GM23338 (cell line): ENCODE measurements around the gene SYCP2.

Experiments
- CREB1 ChIP-seq: fragments of 250-450 bp; sonication (Bioruptor Pico); IDR thresholded peaks from 2 replicates; pipeline ENCODE4 v1.5.0; 2020; ENCODE audit warnings: low read depth, mild to moderate bottlenecking, moderate library complexity
- EZH2 ChIP-seq: fragments of 200-600 bp; sonication (generic); IDR thresholded peaks from one replicate; pipeline ENCODE4 v1.8.0; 2017; ENCODE audit warnings: antibody characterized with exemption, mild to moderate bottlenecking, low read depth; ENCODE audit not compliant: unreplicated experiment
- EZH2phosphoT487 ChIP-seq: fragments of 200-600 bp; sonication (generic); IDR thresholded peaks from one replicate; pipeline ENCODE4 v1.8.1; 2018; ENCODE audit warnings: antibody characterized with exemption; ENCODE audit not compliant: unreplicated experiment
- JUNB ChIP-seq: IDR thresholded peaks from one replicate; pipeline ENCODE4 v1.6.1; 2016; ENCODE audit warnings: antibody characterized with exemption; ENCODE audit not compliant: unreplicated experiment
- POLR2AphosphoS5 ChIP-seq: IDR thresholded peaks from 2 replicates; pipeline ENCODE4 v1.6.1; 2016; ENCODE audit warnings: antibody characterized with exemption, low read depth
- STAT1 ChIP-seq: IDR thresholded peaks from one replicate; pipeline ENCODE4 v1.6.1; 2016; ENCODE audit warnings: antibody characterized with exemption; ENCODE audit not compliant: unreplicated experiment
- ZNF114 ChIP-seq: fragments of 250-450 bp; sonication (Bioruptor Pico); IDR thresholded peaks from 2 replicates; pipeline ENCODE4 v1.5.0; 2020; ENCODE audit warnings: mild to moderate bottlenecking, moderate library complexity
- ZNF331 ChIP-seq: fragments of 250-450 bp; sonication (Bioruptor Pico); IDR thresholded peaks from 2 replicates; pipeline ENCODE4 v1.5.0; 2020; ENCODE audit warnings: low read depth, mild to moderate bottlenecking, moderate library complexity
- TF ChIP-seq, protein P1 (sequence below), 2 experiments: fragments of 200-600 bp in 1 of 2; sonication (generic) in 1 of 2; conservative IDR thresholded peaks; 2 replicates each; pipeline versions ENCODE4 v1.5.1 to v1.6.1; 2016 to 2017; ENCODE audit warnings: antibody characterized with exemption in 2 of 2, low read depth in 2 of 2, mild to moderate bottlenecking in 2 of 2, moderate library complexity in 1 of 2
- TF ChIP-seq, protein P2 (sequence below): IDR thresholded peaks from one replicate; pipeline ENCODE4 v1.6.1; 2018; ENCODE audit warnings: antibody characterized with exemption; ENCODE audit not compliant: unreplicated experiment

DNA sequence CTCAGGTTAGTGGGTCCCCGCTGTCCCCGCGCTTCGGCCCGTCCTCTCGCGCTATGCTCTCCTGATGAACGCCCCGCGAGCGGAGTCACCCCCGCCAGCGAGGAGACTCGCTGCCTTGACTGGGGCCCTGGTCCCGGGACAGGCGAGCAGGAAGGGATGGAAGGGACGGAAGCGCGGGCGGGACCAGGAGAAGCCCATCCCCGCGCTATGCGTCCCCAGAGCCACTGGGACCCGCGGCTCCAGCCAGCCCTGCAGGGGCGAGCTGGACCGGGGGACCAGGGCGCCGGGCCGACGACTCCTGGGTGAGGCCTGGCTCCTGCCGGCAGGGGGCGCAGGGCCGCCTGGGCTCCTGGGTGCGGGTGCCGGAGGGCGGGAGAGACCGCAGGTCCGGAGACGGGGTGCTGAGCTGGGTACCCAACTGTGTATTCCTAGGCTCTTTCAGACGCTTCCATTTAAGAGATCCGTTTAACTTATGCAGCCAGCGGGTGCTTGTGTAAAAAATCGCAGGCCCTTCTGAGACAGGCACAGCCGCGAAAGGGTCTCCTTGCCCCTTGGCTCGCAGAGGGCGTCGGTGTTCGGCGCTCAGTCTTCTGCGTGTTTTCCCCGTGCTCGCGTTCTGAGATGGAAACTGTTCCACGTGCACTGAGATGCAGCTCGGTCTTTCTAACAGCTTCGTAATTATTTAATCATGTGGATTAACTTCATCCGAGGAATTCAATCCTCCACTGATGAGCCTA lies 580 bp upstream of the SYCP2 start:
- TF ChIP-seq, protein P1, sequence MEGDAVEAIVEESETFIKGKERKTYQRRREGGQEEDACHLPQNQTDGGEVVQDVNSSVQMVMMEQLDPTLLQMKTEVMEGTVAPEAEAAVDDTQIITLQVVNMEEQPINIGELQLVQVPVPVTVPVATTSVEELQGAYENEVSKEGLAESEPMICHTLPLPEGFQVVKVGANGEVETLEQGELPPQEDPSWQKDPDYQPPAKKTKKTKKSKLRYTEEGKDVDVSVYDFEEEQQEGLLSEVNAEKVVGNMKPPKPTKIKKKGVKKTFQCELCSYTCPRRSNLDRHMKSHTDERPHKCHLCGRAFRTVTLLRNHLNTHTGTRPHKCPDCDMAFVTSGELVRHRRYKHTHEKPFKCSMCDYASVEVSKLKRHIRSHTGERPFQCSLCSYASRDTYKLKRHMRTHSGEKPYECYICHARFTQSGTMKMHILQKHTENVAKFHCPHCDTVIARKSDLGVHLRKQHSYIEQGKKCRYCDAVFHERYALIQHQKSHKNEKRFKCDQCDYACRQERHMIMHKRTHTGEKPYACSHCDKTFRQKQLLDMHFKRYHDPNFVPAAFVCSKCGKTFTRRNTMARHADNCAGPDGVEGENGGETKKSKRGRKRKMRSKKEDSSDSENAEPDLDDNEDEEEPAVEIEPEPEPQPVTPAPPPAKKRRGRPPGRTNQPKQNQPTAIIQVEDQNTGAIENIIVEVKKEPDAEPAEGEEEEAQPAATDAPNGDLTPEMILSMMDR (conservative IDR thresholded peaks at IDR 0.05; ENCODE audit: low read depth in 2 of 2), result peak; percentile 69 to 73
- TF ChIP-seq POLR2AphosphoS5 (no peak), EZH2 (no peak), ZNF114 (no peak), CREB1 (CRISPR knock-in tag) (no peak), EZH2phosphoT487 (no peak), STAT1 (no peak), ZNF331 (CRISPR knock-in tag) (no peak), JUNB (no peak)
- TF ChIP-seq, protein P2, sequence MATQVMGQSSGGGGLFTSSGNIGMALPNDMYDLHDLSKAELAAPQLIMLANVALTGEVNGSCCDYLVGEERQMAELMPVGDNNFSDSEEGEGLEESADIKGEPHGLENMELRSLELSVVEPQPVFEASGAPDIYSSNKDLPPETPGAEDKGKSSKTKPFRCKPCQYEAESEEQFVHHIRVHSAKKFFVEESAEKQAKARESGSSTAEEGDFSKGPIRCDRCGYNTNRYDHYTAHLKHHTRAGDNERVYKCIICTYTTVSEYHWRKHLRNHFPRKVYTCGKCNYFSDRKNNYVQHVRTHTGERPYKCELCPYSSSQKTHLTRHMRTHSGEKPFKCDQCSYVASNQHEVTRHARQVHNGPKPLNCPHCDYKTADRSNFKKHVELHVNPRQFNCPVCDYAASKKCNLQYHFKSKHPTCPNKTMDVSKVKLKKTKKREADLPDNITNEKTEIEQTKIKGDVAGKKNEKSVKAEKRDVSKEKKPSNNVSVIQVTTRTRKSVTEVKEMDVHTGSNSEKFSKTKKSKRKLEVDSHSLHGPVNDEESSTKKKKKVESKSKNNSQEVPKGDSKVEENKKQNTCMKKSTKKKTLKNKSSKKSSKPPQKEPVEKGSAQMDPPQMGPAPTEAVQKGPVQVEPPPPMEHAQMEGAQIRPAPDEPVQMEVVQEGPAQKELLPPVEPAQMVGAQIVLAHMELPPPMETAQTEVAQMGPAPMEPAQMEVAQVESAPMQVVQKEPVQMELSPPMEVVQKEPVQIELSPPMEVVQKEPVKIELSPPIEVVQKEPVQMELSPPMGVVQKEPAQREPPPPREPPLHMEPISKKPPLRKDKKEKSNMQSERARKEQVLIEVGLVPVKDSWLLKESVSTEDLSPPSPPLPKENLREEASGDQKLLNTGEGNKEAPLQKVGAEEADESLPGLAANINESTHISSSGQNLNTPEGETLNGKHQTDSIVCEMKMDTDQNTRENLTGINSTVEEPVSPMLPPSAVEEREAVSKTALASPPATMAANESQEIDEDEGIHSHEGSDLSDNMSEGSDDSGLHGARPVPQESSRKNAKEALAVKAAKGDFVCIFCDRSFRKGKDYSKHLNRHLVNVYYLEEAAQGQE, result no peak
